HCT116 (cell line): Measurements from ENCODE around the gene ARHGEF11. TPM values are rescaled to one million over a fixed set of nuclear protein-coding genes. Genes with fewer than 3 reads are reported as not detected.

Experiments
- ATAC-seq: fragments of 200-7000 bp; cut with Tn5 transposase; 2 replicates; pipeline ENCODE4 v1.9.1; 2020; ENCODE audit warnings: mild to moderate bottlenecking, moderate library complexity
- BruUV-seq: library from RNA; stranded (reverse); fragments of 400-500 nt; replicated peaks from 2 replicates; lab custom pipeline; 2021; lab: Mats Ljungman, UMichigan
- CTCF ChIA-PET: fragments of 300-600 bp; sonication (Branson Sonifier 250); formaldehyde crosslinking; loops from one replicate; lab custom pipeline; 2021; ENCODE audit warnings: antibody characterized with exemption; lab: Charles Lee
- POLR2A ChIA-PET: fragments of 300-600, 350-600 bp; sonication (Branson Sonifier 250); formaldehyde crosslinking; loops from one replicate; lab custom pipeline; 2021; ENCODE audit warnings: antibody characterized with exemption; lab: Charles Lee
- RAD21 ChIA-PET, 2 experiments: fragments of 300-600 bp; sonication (Branson Sonifier 250); formaldehyde crosslinking; loops; one replicate each; lab custom pipeline; 2023; ENCODE audit warnings: low total read pairs in 2 of 2; ENCODE audit not compliant: uncharacterized antibody in 2 of 2, unreplicated experiment in 2 of 2, low non-redundant PET in 1 of 2; lab: Charles Lee
- DNase-seq: peaks from one replicate; pipeline ENCODE4 v3.0.0-alpha.2; 2010; ENCODE audit warnings: low read depth, low spot score
- H2AFZ ChIP-seq: fragments of 200-600 bp; shearing (Covaris generic), sonication (generic); 2 replicates; pipeline ENCODE4 v1.6.1; 2017; ENCODE audit warnings: low read depth, mixed run types, mixed read lengths, antibody characterized with exemption, low read length; ENCODE audit not compliant: poor library complexity, severe bottlenecking
- H3K27ac ChIP-seq: 2 replicates; pipeline ENCODE4 v1.5.1; 2012; ENCODE audit warnings: low read depth, low read length
- H3K27me3 ChIP-seq: fragments of 200-600 bp; sonication (generic); 2 replicates; pipeline ENCODE4 v1.6.1; 2016; ENCODE audit warnings: mixed run types, low read length, mixed read lengths; ENCODE audit not compliant: insufficient read depth
- H3K36me3 ChIP-seq, 2 experiments: fragments of 200-500 bp in 1 of 2; fragments of 200-600 bp in 1 of 2; sonication (Bioruptor generic) in 1 of 2; sonication (generic) in 1 of 2; 2 replicates each; pipeline versions ENCODE4 v1.5.1 to v1.6.1; 2014 to 2016; ENCODE audit warnings: low read length in 2 of 2, inconsistent platforms in 1 of 2, mixed read lengths in 1 of 2, mixed run types in 1 of 2; ENCODE audit not compliant: insufficient read depth in 2 of 2, control insufficient read depth in 1 of 2
- H3K4me1 ChIP-seq, 2 experiments: fragments of 200-600 bp in 1 of 2; sonication (generic) in 1 of 2; 2 replicates each; pipeline versions ENCODE4 v1.5.1 to v1.6.1; 2012 to 2017; ENCODE audit warnings: low read length in 2 of 2, inconsistent platforms in 1 of 2, mild to moderate bottlenecking in 1 of 2, mixed read lengths in 1 of 2, mixed run types in 1 of 2, moderate library complexity in 1 of 2; ENCODE audit not compliant: insufficient read depth in 2 of 2, control insufficient read depth in 1 of 2
- H3K4me2 ChIP-seq: fragments of 200-600 bp; sonication (generic); 2 replicates; pipeline ENCODE4 v1.6.1; 2017; ENCODE audit warnings: mixed run types, low read length, mixed read lengths
- H3K4me3 ChIP-seq, 2 experiments: fragments of 200-600 bp in 1 of 2; sonication (generic) in 1 of 2; replicated peaks in 1 of 2; 2 replicates each; pipeline ENCODE4 v1.5.1; 2011 to 2016; ENCODE audit warnings: low read length in 2 of 2, control low read depth in 1 of 2, low read depth in 1 of 2, mild to moderate bottlenecking in 1 of 2, mixed read lengths in 1 of 2, mixed run types in 1 of 2
- H3K79me2 ChIP-seq: fragments of 200-600 bp; sonication (generic); 2 replicates; pipeline ENCODE4 v1.6.1; 2017; ENCODE audit warnings: mild to moderate bottlenecking, mixed run types, low read length, moderate library complexity, mixed read lengths; ENCODE audit not compliant: insufficient read depth
- H3K9ac ChIP-seq: fragments of 200-600 bp; sonication (generic); 2 replicates; pipeline ENCODE4 v1.6.1; 2016; ENCODE audit warnings: low read length, mixed read lengths
- H3K9me2 ChIP-seq: fragments of 200-600 bp; sonication (generic), shearing (Covaris generic); 2 replicates; pipeline ENCODE4 v1.6.1; 2017; ENCODE audit warnings: mixed run types, mild to moderate bottlenecking, moderate library complexity; ENCODE audit not compliant: insufficient read depth
- H3K9me3 ChIP-seq, 2 experiments: fragments of 200-500 bp in 1 of 2; fragments of 200-600 bp in 1 of 2; sonication (Bioruptor generic) in 1 of 2; sonication (generic) in 1 of 2; 2 replicates each; pipeline ENCODE4 v1.6.1; 2014 to 2017; ENCODE audit warnings: low read length in 2 of 2, mixed read lengths in 2 of 2, inconsistent platforms in 1 of 2, low read depth in 1 of 2, mild to moderate bottlenecking in 1 of 2, mixed run types in 1 of 2, moderate library complexity in 1 of 2; ENCODE audit not compliant: control insufficient read depth in 1 of 2, insufficient read depth in 1 of 2
- H4K20me1 ChIP-seq: fragments of 200-600 bp; sonication (generic), shearing (Covaris generic); 2 replicates; pipeline ENCODE4 v1.6.1; 2017; ENCODE audit warnings: mixed run types, mild to moderate bottlenecking, moderate library complexity; ENCODE audit not compliant: insufficient read depth
- CBX3 ChIP-seq: IDR thresholded peaks from 2 replicates; pipeline ENCODE4 v1.6.1; 2012; ENCODE audit warnings: low read depth
- CEBPB ChIP-seq: IDR thresholded peaks from 2 replicates; pipeline ENCODE4 v1.6.1; 2012; ENCODE audit warnings: low read depth
- EGR1 ChIP-seq: IDR thresholded peaks from 2 replicates; pipeline ENCODE4 v1.6.1; 2012; ENCODE audit warnings: low read depth
- EZH2 ChIP-seq: fragments of 200-600 bp; sonication (generic); IDR thresholded peaks from 2 replicates; pipeline ENCODE4 v1.6.1; 2017; ENCODE audit warnings: antibody characterized with exemption, mixed run types
- POLR2AphosphoS5 ChIP-seq: IDR thresholded peaks from 2 replicates; pipeline ENCODE4 v1.6.1; 2011; ENCODE audit warnings: mild to moderate bottlenecking, low read depth, low read length, moderate library complexity
- RAD21 ChIP-seq: IDR thresholded peaks from 2 replicates; pipeline ENCODE4 v1.6.1; 2012; ENCODE audit warnings: low read depth, mild to moderate bottlenecking
- SIN3A ChIP-seq: IDR thresholded peaks from 2 replicates; pipeline ENCODE4 v1.6.1; 2012; ENCODE audit warnings: low read depth
- SP1 ChIP-seq: IDR thresholded peaks from 2 replicates; pipeline ENCODE4 v1.6.1; 2012; ENCODE audit warnings: low read depth
- YY1 ChIP-seq: IDR thresholded peaks from 2 replicates; pipeline ENCODE4 v1.6.1; 2011; ENCODE audit warnings: low read length, low read depth, moderate library complexity, mild to moderate bottlenecking; ENCODE audit not compliant: insufficient replicate concordance; ENCODE audit errors: extremely low read depth
- intact Hi-C: fragments of 100-400 bp; cut with micrococcal nuclease; formaldehyde crosslinking; loops from 2 replicates; pipeline ENCODE4 v1.10.0; 2022
- total RNA-seq: library from RNA; stranded (reverse); gene quantifications from one replicate; pipeline ENCODE4 v1.2.1, GENCODE V29; 2021; ENCODE audit not compliant: unreplicated experiment
- TF ChIP-seq, protein P1 (sequence below), 3 experiments: fragments of 200-600 bp in 1 of 3; sonication (generic) in 1 of 3; IDR thresholded peaks in 2 of 3; conservative IDR thresholded peaks in 1 of 3; 2 replicates each; pipeline ENCODE4 v1.5.1; 2012 to 2017; ENCODE audit warnings: low read depth in 2 of 3, low read length in 2 of 3, antibody characterized with exemption in 1 of 3, borderline replicate concordance in 1 of 3, control low read depth in 1 of 3, mild to moderate bottlenecking in 1 of 3, mixed read lengths in 1 of 3, mixed run types in 1 of 3, moderate library complexity in 1 of 3; ENCODE audit not compliant: insufficient read depth in 1 of 3
- TF ChIP-seq, protein P2 (sequence below): IDR thresholded peaks from 2 replicates; pipeline ENCODE4 v1.6.1; 2011; ENCODE audit warnings: mild to moderate bottlenecking, low read length, moderate library complexity; ENCODE audit not compliant: insufficient replicate concordance; ENCODE audit errors: extremely low read depth
- TF ChIP-seq, protein P3 (sequence below): IDR thresholded peaks from 2 replicates; pipeline ENCODE4 v1.6.1; 2012

ARHGEF11 gene
- total RNA-seq, 1 experiment from 2014 or later, result 28.9 TPM

DNA sequence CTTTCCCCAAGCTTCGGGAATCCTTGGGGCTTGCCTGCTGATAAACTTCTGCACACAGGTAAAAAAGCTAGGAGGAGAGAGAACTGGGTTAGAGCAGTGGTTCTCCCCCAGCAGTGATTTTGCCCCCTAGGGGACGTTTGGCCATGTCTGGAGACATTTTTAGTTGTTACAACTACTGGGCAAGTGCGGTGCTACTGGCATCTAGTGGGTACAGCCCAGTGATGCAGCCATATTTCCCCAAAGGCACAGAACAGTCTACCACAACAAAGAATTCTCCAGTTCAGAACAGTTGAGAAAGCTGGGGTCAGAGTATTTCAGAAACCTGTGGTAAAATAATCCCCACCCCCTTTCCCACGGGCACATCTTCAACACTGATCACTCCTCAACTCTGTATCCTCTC lies 83.8 kb downstream of the ARHGEF11 start:
- H3K27me3 ChIP-seq, result no peaks in the 10 kb centered on the region
- CTCF ChIA-PET, result interaction anchor here (1.3 kb wide), 1 partner anchor 34 kb away, joined by 4 read pairs; no protein-coding TSS in a partner anchor
- no peak overlapping the region for H3K4me3 ChIP-seq
- no peaks in the 10 kb centered on the region for H3K79me2 ChIP-seq
- no peaks in the 10 kb centered on the region for H3K4me1 ChIP-seq
- H3K27ac ChIP-seq, result no peak overlapping the region
- H2AFZ ChIP-seq, result no peak overlapping the region
- no peaks in the 10 kb centered on the region for H4K20me1 ChIP-seq
- H3K9me3 ChIP-seq, result no peaks in the 10 kb centered on the region
- POLR2A ChIA-PET, result no interaction called here
- ATAC-seq, result peak; percentile 92
- no peak overlapping the region for H3K9ac ChIP-seq
- no TSS peak for BruUV-seq
- intact Hi-C loops, result no loop called here
- no peak overlapping the region for H3K4me2 ChIP-seq
- TF ChIP-seq SP1, result no peak
- peak; percentile 46 for TF ChIP-seq RAD21
- TF ChIP-seq, protein P1, sequence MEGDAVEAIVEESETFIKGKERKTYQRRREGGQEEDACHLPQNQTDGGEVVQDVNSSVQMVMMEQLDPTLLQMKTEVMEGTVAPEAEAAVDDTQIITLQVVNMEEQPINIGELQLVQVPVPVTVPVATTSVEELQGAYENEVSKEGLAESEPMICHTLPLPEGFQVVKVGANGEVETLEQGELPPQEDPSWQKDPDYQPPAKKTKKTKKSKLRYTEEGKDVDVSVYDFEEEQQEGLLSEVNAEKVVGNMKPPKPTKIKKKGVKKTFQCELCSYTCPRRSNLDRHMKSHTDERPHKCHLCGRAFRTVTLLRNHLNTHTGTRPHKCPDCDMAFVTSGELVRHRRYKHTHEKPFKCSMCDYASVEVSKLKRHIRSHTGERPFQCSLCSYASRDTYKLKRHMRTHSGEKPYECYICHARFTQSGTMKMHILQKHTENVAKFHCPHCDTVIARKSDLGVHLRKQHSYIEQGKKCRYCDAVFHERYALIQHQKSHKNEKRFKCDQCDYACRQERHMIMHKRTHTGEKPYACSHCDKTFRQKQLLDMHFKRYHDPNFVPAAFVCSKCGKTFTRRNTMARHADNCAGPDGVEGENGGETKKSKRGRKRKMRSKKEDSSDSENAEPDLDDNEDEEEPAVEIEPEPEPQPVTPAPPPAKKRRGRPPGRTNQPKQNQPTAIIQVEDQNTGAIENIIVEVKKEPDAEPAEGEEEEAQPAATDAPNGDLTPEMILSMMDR (IDR thresholded peaks at IDR 0.05 in 2 of 3, conservative IDR thresholded peaks at IDR 0.05 in 1 of 3; ENCODE audit: borderline replicate concordance in 1 of 3, insufficient read depth in 1 of 3, low read depth in 2 of 3, low read length in 2 of 3), result peak; percentile 60 to 86 (median 65)
- TF ChIP-seq, all 23 proteins: peak for 2
- RAD21 ChIA-PET, result no interaction called here
- peak; percentile 10 for DNase-seq
- Histone ChIP-seq H3K36me3 (peaks cover 11 to 15% of the 10 kb centered on the region in 2 experiments; a peak in 2 of 4 replicates), H3K9me2 (no peaks in the 10 kb centered on the region)

DNA sequence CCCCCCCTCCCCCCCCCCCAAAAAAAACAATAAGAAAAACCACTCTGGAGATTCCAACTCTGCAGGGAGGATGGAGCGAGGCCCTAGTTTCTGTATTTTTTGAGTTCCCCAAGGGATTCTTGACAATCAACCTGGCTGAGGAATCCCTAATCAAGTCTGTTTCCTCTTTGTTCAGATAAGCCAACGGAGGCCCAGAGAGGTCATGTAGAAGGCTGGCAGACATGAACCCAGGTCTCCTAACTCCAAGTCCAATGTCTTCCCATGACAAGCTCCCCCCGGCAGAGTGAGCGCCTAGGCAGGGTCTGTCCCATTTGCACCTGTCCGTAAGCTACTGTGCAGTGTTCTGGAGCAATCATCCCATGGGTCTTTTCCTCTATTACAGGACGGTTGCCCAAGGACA lies 85.6 kb downstream of the ARHGEF11 start:
- Histone ChIP-seq H3K4me1 (no peaks in the 10 kb centered on the region), H3K79me2 (no peaks in the 10 kb centered on the region), H3K9ac (no peak overlapping the region), H2AFZ (no peak overlapping the region), H3K36me3 (peaks cover 12 to 17% of the 10 kb centered on the region in 2 experiments; a peak in 2 of 4 replicates), H3K4me2 (no peak overlapping the region), H4K20me1 (no peaks in the 10 kb centered on the region), H3K27ac (no peak overlapping the region), H3K9me3 (no peaks in the 10 kb centered on the region), H3K4me3 (no peak overlapping the region), H3K9me2 (no peaks in the 10 kb centered on the region)
- ATAC-seq, result no peak
- no peak for DNase-seq
- POLR2A ChIA-PET, result no interaction called here
- RAD21 ChIA-PET, result no interaction called here
- intact Hi-C loops, result no loop called here
- no TSS peak for BruUV-seq
- TF ChIP-seq, protein P2, sequence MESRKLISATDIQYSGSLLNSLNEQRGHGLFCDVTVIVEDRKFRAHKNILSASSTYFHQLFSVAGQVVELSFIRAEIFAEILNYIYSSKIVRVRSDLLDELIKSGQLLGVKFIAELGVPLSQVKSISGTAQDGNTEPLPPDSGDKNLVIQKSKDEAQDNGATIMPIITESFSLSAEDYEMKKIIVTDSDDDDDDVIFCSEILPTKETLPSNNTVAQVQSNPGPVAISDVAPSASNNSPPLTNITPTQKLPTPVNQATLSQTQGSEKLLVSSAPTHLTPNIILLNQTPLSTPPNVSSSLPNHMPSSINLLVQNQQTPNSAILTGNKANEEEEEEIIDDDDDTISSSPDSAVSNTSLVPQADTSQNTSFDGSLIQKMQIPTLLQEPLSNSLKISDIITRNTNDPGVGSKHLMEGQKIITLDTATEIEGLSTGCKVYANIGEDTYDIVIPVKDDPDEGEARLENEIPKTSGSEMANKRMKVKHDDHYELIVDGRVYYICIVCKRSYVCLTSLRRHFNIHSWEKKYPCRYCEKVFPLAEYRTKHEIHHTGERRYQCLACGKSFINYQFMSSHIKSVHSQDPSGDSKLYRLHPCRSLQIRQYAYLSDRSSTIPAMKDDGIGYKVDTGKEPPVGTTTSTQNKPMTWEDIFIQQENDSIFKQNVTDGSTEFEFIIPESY, result no peak
- TF ChIP-seq, protein P1 (IDR thresholded peaks at IDR 0.05 in 2 of 3, conservative IDR thresholded peaks at IDR 0.05 in 1 of 3; ENCODE audit: borderline replicate concordance in 1 of 3, insufficient read depth in 1 of 3, low read depth in 2 of 3, low read length in 2 of 3), result no peak
- TF ChIP-seq EGR1 (no peak), SIN3A (no peak), CBX3 (no peak), POLR2AphosphoS5 (no peak), CEBPB (no peak), YY1 (no peak), EZH2 (no peak)
- TF ChIP-seq, protein P3, sequence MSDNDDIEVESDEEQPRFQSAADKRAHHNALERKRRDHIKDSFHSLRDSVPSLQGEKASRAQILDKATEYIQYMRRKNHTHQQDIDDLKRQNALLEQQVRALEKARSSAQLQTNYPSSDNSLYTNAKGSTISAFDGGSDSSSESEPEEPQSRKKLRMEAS, result no peak
- TF ChIP-seq, all 23 proteins: peak for 0
- no peaks in the 10 kb centered on the region for H3K27me3 ChIP-seq
- CTCF ChIA-PET, result no interaction called here
